Posterior cingulate gyrus (tissue), 11 donors: ENCODE data around the gene ZNF273.
"Not testable (repeated sequence)": the region's sequence is repeated elsewhere in the genome, so short reads cannot be mapped to it uniquely, and the experiment has no call there.

Experiments used
- DNase-seq, 10 donors: peaks; one replicate each; pipeline versions ENCODE4 v3.0.0 to v3.0.0-alpha.2; 2020 to 2021; ENCODE audit warnings: mixed read lengths in 3 of 10
- intact Hi-C: fragments of 100-400 bp; cut with DNase I; formaldehyde crosslinking; loops from one replicate; pipeline ENCODE4 v1.15.1; 2023

The ZNF273 gene

DNA sequence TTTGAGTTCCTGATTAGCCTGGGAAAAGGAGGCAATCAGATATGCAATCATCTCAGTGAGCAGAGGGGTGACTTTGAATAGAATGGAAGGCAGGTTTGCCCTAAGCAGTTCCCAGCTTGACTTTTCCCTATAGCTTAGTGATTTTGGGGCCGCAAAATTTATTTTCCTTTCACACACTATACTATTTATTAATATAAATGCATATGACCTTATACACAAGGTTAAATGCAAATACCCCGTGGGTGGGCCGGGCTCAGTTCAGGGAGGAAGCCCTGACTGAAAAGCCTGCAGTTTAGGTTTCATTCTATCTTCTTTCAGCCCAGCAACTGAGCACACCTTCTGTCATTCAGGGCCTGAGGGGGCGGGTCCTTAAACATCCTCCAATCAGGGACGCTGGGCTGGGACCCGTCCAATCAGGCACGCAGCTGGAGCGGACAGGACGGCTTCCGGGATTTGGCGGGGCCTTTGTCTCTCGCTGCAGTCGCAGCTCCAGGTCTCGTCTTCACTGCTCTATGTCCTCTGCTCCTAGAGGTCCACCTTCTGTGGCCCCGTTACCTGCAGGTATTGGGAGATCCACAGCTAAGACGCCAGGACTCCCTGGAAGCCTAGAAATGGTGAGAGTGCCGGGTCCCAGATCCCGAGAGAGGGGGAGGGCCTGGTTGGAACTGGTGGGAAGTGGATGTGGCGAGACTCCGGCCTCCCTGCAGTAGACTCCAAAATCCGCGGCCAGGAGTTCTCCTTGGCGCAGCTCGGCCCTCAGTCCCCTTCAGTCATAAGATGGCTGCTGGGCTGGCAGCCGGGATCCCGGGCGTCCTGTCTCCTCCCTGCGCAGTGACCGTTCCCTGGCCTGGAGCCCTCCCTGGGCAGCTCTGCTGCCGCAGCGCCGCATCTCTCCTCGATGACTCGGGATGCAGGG lies at the start of gene ZNF273:
ZNF273 (plus strand) TSS at position 468 of the 916 bp plus-strand sequence; CDS start at position 513, 45 bp downstream.
- intact Hi-C loops: no loop called here
- peak; percentile 83 to 99 (median 94) for DNase-seq

DNA sequence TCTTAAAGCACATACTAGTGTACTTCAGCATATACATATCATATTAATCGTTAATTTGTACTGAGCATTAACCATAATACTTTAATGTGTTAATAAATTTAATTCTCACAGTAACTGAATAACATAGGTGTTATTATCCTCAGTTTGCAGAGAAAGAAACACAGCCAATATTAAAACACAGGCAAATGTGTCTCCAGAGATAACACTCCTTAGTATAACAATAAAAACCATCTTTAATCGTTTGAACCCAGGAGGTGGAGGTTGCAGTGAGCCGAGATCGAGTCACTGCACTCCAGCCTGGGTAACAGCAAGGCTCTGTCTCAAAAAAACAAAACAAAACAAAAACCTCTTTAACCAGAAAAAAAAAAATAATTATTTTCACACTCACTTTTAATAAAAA lies 49.4 kb upstream of the ZNF273 start:
- no peak for DNase-seq
- intact Hi-C loops: no loop called here

DNA sequence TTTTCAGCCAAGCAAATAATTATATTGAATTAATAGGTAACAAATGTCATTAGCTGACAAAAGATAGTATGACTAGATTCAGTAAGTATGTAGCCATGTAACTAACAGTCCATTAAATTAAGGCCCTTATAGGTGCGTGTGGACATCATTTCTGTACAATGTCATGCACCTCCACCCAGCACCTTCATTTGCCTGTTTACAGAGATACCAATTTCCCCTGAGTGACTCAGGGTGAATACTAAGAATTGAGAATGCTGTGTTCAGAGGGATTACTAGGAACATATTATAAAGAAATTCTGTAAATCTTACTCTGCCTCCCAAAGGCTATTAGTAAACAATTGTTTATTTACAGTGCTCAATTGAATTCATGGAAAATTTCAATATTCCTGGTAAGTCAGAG lies 48.1 kb upstream of the ZNF273 start:
- intact Hi-C loops: no loop called here
- no peak for DNase-seq

DNA sequence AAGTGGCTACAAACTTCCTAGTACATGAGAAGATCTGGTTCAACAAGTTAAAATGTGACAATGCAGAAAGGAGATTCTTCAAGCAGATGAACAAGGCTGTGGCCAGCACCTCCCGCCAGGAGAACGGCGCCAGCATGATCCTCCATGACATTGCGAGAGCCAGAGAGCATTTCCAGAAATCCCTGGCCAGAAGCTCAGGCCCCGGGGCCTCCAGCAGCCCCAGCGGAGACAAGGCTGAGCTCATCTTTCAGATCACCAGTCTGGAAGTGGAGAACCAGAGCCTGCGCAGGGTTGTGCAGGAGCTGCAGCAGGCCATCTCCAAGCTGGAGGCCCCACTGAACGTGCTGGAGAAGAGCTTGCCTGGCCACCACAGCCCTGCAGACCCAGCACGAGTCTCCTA lies 40.1 kb upstream of the ZNF273 start:
- intact Hi-C loops: no loop called here
- DNase-seq: peak in 1 of 10 donors; percentile 66

DNA sequence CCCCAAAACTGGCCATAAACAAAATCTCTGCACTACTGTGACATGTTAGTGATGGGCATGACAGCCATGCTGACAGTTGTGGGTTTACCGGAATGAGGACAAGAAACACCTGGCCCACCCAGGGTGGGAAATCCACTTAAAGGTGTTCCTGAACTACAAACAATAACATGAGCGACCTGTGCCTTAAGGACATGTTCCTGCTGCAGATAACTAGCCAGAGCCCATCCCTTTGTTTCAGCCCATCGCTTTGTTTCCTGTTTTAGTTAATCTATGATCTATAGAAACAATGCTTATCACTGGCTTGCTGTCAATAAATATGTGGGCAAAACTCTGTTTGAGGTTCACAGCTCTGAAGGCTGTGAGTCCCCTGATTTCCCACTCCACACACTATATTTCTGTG lies 39.5 kb upstream of the ZNF273 start:
- intact Hi-C loops, DNase-seq: not testable (repeated sequence)

DNA sequence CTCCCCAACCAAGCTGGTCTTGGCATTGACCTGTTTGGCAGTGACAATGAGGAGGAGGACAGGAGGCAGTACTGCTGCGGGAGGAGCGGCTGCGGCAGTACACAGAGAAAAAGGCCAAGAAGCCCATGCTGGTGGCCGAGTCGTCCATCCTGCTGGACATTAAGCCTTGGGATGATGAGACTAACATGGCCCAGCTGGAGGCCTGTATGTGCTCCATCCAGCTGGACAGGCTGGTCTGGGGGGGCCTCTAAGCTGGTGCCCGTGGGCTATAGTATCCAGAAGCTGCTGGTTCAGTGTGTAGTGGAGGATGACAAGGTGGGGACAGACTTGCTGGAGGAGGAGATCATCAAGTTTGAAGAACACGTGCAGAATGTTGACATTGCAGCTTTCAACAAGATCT lies 39.1 kb upstream of the ZNF273 start:
- intact Hi-C loops: no loop called here
- peak in 1 of 10 donors; percentile 72 for DNase-seq

DNA sequence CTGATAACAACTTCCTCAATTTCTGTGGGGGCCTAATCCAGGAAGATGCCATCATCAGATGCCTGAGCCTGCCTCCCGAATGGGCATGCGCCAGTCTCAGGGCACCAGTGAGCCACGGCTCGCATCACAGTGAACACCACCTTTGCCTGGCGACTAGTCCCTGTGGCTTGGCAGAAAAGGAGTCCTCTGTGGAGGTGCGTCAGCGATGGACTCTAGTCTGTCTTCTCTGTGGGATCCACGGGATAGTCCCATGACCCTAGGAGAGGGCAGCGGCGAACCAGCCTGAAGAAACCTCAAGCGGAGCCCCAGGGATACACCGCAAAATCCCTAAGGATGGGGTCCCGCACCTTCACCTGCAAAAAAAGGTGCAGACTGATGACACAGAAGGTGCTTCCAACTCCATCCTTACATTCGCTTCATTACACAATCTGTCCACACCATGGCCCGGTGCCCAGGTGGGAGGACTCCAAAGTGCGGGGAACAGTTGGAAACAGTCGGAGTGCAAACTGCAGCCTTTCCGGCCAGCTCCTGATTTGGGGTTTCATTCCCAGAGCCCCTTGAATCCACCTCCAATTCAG lies 35.1 kb upstream of the ZNF273 start:
- peak in 1 of 10 donors; percentile 70 for DNase-seq
- intact Hi-C loops: no loop called here

DNA sequence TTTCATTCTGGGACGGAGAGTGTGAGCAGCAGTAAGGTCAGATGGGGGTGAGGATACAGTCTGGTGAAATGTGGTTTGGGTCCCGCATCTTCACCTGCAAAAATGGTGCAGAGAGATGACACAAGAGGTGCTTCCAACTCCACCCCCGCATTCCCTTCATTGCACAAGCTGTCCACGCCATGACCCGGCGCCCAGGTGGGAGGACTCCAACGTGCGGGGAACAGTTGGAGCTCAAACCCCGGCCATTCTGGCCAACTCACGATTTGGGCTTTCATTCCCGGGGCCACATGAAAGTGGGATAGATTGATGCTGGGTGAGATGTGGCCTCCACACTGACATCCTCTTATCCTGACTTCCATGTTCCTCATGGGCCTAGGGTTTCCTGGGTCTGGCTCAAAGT lies 34.6 kb upstream of the ZNF273 start:
- DNase-seq: peak in 1 of 10 donors; percentile 67
- intact Hi-C loops: no loop called here

DNA sequence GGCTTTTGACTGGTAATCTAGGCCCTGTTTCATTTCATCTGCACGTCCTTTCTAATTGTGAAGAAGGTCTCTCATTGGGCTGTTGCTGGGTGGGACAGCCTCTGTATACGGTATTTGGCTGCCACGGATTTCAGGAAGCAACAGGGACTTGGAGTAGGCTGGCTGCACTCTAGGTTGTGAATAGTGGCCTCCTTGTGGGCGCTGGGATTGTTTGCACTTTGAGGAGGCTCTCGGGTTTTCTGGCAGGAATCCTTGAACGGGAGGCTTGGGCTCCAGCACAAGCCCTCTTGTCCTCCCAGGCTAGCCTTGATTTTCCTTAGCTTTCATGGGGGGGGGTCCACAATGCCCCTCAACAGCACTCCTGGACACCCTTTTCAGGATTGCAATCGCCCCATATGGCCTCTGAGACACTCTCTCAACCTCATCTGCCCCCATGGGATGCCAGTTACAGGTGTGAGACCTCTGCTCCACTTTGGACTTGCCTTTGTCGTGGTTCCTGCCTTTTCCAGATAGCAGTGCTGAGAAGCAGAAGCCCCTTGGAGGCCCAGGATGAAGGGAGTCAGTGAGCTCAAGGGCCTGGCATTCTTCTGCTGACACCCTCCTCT lies 33.9 kb upstream of the ZNF273 start:
- intact Hi-C loops: no loop called here
- DNase-seq: peak in 1 of 10 donors; percentile 38

DNA sequence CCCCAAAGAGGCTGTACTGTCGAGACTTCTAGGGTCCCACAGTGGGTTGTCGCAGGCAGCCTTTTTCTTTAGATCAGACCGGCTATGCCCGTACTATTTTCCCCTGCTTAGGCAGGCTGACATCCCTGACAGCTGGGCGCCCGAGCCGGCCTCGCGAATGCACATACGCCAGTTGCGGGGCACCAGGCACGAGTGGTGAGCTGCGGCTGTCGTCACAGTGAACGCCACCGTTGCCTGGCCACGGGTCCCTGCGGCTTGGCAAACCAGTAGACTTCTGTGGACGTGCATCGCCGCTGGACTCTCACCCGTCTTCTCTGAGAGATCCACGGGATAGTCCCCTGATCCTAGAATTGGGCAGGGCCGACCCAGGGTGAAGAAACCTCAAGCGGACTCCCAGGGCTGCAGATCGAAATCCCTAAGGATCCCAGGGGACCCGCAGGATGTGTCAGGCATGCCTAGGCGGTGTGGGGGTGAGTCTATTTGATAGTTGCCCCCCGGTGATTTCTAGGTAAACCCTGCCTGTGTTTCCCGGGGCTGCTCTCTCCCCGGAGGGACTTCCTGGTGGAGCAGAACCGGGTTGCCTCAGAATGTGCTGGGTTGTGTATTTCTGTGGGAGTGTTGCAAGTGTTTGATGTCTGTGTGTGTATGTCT lies 33.0 kb upstream of the ZNF273 start:
- peak in 1 of 10 donors; percentile 70 for DNase-seq
- intact Hi-C loops: no loop called here

DNA sequence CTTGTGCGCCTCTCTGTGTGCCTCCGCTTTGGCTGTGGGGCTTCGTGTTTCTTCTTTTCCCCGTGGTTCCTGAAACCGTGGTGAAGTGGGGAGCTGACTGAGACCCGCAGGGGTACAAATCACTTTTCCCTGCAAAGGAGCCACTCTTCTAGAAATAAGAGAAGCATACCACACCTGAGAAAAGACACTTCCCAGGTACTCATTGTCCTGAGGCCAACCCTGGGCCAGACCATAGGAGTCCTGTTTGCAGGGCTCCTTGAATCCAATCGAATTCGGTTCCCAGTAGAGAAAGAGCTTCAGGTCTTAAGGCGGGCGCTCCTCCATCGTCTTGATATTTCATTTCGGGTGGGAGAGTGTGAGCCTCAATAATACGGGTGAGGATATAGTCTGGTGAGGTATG lies 32.4 kb upstream of the ZNF273 start:
- intact Hi-C loops: no loop called here
- no peak for DNase-seq

DNA sequence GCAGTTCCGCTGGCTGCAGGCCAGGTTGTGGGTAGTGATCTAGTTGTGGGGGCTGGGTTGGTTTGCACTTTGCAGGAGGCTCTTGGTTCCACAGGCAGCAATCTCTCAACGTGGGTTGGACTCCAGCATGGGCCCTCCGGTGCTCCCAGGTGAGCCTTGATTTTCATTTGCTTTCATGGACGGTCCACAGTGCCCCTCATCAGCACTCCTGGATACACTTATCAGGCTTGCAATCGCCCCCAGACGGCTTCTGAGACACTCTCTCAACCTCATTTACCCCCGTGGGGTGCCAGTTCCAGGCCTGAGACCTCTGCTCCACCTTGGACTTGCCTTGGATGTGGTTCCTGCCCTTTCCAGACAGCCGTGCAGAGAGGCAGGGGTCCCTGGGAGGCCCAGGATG lies 31.3 kb upstream of the ZNF273 start:
- intact Hi-C loops: no loop called here
- DNase-seq: no peak

DNA sequence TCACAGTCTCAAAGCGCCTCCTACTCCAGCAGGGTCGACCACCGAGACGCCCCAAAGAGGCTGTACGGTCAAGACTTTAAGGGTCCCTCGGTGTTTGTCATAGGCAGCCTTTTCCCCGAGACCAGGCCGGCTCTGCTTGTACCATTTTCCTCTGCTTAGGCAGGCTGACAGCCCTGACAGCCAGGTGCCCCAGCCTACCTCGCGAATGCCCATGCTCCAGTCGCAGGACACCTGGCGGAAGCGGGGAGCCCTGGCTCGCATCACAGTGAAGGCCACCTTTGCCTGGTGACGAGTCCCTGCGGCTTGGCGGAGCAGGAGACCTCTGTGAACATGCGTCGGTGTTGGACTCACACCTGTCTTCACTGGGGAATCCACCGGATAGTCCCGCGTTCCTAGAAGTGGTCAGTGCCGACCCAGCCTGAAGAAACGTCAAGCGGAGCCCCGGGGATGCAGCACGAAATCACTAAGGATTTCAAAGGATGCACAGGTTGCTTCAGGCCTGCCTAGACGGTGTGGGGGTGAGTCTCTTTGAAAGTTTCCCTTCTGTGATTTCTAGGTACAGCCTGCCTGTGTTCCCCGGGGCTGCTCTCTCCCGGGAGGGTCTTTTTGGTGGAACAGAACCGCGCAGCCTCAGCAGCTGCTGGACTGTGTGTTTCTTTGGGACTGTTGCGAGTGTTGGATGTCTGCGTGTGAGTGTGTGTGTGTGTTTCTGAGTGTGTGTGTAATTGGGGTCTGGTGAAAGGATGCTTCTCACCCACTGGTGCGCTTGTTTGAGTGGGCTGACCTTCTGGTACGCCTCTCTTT lies 30.5 kb upstream of the ZNF273 start:
- intact Hi-C loops: no loop called here

DNA sequence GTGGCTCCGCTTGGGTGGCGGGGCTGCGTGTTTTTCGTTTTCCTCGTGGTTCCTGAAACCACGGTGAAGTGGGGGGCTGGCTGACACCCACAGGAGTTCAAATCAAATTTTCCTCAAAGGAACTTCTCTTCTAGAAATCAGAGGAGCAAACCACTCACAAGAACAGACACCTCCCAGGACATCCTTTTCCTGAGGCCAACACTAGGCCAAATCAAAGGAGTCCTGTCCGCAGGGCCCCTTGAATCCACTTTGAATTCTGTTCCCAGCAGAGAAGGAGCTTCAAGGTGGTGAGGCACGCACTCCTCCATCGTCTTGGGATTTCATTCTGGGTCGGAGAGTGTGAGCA lies 29.9 kb upstream of the ZNF273 start:
- intact Hi-C loops: no loop called here
- DNase-seq: no peak

More for the DNA sequence above, 30.5 kb upstream of the ZNF273 start:
- peak in 2 of 10 donors; percentile 40 to 75 for DNase-seq

DNA sequence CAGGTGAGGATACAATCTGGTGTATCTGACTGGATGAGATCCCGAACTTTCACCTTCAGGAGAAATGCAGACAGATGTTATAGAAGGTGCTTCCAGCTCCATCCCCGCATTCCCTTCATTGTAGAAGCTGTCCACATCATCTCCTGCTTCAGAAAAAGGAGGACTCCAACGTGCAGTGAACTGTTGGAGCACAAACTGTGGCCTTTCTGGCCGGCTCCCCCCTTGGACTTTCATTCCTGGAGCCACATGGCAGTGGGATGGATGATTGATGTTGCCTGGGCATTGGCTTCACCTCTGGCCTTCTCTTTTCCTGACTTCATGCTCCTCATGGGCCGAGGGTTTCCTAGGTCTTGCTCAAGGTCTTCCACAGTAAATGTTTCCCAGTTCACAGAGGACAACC lies 29.6 kb upstream of the ZNF273 start:
- DNase-seq: no peak
- intact Hi-C loops: no loop called here

DNA sequence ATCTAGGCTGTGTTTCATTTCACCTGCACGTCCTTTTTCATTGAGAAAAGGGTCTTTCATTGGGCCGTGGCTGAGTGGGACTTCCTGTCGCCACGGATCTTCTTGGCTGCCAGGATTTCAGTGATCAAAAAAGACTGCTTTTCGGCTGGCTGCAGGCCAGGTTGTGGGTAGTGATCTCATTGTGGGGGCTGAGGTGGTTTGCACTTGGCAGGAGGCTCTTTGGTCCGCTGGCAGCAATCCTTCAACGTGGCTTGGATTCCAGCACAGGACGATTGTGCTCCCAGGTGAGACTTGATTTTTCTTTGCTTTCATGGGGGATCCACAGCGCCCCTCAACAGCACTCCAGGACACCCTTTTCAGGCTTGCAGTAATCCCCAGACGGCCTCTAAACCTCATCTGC lies 29.0 kb upstream of the ZNF273 start:
- DNase-seq: peak in 1 of 10 donors; percentile 51
- intact Hi-C loops: no loop called here

DNA sequence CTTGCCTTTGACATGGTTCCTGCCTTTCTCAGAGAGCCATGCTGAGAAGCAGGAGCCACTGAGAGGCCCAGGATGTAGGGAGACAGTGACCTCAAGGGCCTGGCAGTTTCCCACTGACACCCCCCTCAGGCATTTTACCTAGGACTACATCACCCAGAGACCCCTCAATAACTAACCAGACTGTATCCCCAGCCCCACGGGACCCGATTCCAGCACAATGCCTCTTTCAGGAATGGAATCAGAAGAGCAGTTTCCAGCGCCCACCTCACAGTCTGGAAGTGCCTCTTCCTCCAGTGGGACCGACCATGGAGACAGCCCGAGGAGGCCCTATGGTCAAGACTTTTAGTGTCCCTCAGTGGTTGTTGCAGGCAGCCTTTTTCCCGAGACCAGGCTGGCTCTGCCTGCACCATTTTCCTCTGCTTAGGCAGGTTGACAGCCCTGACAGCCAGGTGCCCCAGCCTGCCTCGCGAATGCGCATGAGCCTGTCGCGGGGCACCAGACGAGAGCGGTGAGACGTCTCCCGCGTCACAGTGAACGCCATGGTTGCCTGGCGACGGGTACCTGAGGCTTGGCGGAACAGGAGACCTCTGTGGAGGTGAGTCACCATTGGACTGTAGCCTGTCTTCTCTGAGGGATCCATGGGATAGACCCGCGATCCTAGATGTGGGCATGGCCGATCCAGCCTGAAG lies 28.4 kb upstream of the ZNF273 start:
- intact Hi-C loops: no loop called here
- DNase-seq: no peak

DNA sequence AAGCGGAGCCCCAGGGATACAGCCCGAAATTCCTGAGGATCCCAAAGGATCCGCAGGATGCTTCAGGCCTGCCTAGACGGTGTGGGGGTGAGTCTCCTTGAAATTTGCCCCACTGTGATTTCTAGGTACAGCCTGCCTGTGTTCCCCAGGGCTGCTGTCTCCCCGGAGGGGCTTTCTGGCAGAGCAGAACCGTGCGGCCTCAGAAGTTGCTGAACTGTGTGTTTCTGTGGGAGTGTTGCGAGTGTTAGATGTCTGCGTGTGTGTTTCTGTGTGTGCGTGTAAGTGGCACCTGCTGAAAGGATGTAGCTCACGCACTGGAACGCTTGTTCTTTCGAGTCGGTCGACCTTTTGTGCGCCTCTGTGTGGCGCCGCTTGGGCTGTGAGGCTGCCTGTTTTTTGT lies 27.8 kb upstream of the ZNF273 start:
- no peak for DNase-seq
- intact Hi-C loops: no loop called here

DNA sequence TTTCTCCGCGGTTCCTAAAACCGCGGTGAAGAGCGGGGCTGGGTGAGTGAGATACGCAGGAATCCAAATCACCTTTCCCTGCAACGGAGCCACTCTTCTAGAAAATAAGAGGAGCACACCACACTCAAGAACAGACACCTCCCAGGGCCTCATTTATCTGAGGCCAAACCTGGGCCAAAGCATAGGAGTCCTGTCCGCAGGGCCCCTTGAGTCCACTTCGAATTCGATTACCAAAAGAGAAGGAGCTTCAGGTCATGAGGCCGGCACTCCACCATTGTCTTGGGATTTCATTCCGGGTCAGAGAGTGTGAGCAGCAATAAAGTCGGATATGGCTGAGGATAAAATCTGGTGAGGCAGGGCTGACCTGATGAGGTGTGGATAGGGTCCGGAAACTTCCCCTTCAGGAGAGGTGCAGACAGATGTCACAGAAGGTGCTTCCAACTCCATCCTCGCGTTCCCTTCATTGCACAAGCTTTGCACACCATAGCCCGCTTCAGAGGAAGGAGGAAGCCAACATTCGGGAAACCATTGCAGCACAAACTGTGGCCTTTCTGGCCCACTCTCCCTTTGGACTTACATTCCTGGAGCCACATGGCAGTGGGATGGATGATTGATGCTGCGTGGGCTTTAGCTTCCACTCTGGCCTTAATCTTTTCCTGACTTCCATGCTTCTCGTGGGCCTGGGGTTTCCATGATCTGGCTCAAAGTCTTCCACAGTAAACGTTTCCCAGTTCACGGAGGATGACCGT lies 27.2 kb upstream of the ZNF273 start:
- intact Hi-C loops: no loop called here
- no peak for DNase-seq
